ENCODE measurements around the gene SV2C.

DNA sequence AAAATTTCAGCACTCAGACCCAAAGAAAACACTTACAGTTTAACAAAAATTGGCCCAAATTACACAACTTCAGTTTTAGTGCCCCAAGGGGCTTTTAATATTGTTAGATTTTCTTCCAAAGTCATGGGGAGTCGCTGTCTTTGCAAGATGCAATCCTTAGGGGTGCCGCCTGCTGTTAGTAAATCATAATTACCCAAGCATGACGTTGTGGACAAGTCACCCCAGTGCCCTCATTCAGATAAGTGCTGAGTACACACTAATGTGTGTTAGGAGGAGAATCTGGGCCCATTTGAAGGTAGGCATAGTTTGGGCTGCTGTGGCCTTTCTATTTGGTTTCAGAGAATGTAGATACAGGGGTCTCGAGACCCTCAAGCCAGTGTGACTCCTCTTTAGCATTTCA, 138.1 kb downstream of the SV2C start:
- TF ChIP-seq, protein P1, sequence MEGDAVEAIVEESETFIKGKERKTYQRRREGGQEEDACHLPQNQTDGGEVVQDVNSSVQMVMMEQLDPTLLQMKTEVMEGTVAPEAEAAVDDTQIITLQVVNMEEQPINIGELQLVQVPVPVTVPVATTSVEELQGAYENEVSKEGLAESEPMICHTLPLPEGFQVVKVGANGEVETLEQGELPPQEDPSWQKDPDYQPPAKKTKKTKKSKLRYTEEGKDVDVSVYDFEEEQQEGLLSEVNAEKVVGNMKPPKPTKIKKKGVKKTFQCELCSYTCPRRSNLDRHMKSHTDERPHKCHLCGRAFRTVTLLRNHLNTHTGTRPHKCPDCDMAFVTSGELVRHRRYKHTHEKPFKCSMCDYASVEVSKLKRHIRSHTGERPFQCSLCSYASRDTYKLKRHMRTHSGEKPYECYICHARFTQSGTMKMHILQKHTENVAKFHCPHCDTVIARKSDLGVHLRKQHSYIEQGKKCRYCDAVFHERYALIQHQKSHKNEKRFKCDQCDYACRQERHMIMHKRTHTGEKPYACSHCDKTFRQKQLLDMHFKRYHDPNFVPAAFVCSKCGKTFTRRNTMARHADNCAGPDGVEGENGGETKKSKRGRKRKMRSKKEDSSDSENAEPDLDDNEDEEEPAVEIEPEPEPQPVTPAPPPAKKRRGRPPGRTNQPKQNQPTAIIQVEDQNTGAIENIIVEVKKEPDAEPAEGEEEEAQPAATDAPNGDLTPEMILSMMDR (IDR thresholded peaks at IDR 0.05; ENCODE audit: low read depth, low read length, missing input control) = no peak
- TF ChIP-seq, protein P2, sequence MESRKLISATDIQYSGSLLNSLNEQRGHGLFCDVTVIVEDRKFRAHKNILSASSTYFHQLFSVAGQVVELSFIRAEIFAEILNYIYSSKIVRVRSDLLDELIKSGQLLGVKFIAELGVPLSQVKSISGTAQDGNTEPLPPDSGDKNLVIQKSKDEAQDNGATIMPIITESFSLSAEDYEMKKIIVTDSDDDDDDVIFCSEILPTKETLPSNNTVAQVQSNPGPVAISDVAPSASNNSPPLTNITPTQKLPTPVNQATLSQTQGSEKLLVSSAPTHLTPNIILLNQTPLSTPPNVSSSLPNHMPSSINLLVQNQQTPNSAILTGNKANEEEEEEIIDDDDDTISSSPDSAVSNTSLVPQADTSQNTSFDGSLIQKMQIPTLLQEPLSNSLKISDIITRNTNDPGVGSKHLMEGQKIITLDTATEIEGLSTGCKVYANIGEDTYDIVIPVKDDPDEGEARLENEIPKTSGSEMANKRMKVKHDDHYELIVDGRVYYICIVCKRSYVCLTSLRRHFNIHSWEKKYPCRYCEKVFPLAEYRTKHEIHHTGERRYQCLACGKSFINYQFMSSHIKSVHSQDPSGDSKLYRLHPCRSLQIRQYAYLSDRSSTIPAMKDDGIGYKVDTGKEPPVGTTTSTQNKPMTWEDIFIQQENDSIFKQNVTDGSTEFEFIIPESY (IDR thresholded peaks at IDR 0.05) = no peak
- TF ChIP-seq SP1 (IDR thresholded peaks at IDR 0.05) (no peak), YY1 (IDR thresholded peaks at IDR 0.05) (no peak), EGR1 (IDR thresholded peaks at IDR 0.05; ENCODE audit: low read depth in 2 of 2) (no peak), FOXA1 (IDR thresholded peaks at IDR 0.05) (no peak), TAF1 (conservative IDR thresholded peaks at IDR 0.05) (no peak), HNF4G (IDR thresholded peaks at IDR 0.05) (no peak), GABPA (IDR thresholded peaks at IDR 0.05 in 1 of 2, conservative IDR thresholded peaks at IDR 0.05 in 1 of 2) (no peak), JUND (IDR thresholded peaks at IDR 0.05) (no peak)
- TF ChIP-seq, protein P3, sequence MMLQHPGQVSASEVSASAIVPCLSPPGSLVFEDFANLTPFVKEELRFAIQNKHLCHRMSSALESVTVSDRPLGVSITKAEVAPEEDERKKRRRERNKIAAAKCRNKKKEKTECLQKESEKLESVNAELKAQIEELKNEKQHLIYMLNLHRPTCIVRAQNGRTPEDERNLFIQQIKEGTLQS (IDR thresholded peaks at IDR 0.05) = no peak
- TF ChIP-seq, protein P4, sequence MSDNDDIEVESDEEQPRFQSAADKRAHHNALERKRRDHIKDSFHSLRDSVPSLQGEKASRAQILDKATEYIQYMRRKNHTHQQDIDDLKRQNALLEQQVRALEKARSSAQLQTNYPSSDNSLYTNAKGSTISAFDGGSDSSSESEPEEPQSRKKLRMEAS (IDR thresholded peaks at IDR 0.05) = no peak
- TF ChIP-seq, protein P5, sequence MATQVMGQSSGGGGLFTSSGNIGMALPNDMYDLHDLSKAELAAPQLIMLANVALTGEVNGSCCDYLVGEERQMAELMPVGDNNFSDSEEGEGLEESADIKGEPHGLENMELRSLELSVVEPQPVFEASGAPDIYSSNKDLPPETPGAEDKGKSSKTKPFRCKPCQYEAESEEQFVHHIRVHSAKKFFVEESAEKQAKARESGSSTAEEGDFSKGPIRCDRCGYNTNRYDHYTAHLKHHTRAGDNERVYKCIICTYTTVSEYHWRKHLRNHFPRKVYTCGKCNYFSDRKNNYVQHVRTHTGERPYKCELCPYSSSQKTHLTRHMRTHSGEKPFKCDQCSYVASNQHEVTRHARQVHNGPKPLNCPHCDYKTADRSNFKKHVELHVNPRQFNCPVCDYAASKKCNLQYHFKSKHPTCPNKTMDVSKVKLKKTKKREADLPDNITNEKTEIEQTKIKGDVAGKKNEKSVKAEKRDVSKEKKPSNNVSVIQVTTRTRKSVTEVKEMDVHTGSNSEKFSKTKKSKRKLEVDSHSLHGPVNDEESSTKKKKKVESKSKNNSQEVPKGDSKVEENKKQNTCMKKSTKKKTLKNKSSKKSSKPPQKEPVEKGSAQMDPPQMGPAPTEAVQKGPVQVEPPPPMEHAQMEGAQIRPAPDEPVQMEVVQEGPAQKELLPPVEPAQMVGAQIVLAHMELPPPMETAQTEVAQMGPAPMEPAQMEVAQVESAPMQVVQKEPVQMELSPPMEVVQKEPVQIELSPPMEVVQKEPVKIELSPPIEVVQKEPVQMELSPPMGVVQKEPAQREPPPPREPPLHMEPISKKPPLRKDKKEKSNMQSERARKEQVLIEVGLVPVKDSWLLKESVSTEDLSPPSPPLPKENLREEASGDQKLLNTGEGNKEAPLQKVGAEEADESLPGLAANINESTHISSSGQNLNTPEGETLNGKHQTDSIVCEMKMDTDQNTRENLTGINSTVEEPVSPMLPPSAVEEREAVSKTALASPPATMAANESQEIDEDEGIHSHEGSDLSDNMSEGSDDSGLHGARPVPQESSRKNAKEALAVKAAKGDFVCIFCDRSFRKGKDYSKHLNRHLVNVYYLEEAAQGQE (IDR thresholded peaks at IDR 0.05) = no peak

All from liver (tissue), 3 donors.